ENCODE results near the gene RSPH1.
"Not testable (repeated sequence)": the region's sequence is repeated elsewhere in the genome, so short reads cannot be mapped to it uniquely, and the experiment has no call there.

The RSPH1 gene

DNA sequence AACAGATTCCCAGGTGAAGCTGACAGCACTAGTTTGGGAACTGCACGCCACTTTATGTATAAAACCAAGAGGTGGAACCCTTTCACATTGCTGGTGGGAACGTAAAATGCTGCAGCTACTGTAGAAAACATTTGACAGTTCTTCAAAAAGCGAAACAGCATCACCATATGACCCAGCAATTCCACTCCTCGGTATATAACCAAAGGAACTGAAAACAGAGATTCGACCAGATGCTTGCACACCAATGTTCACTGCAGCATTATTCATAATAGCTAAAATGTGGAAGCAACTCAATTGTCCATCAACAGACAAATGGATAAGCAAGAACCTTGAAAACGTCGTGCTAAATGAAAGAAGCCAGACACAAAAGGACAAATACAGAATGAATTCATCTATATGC is 17.5 kb downstream of the RSPH1 start:
- no peak overlapping the region for H3K4me3 ChIP-seq (ENCODE audit: low read length)
- peaks cover 27% of the 10 kb centered on the region for H3K27me3 ChIP-seq (ENCODE audit: control insufficient read depth, insufficient read depth, low read length)
- no peak overlapping the region for H3K9ac ChIP-seq (ENCODE audit: low read depth, low read length)
- H3K4me1 ChIP-seq (ENCODE audit: control insufficient read depth, insufficient read depth, low read length), result no peaks in the 10 kb centered on the region
- no peaks in the 10 kb centered on the region for H3K36me3 ChIP-seq (ENCODE audit: insufficient read depth, low read length)
- no peak overlapping the region for H3K4me2 ChIP-seq (ENCODE audit: low read length)
- no peaks in the 10 kb centered on the region for H3K9me3 ChIP-seq (replicated peaks; ENCODE audit: low read length)

DNA sequence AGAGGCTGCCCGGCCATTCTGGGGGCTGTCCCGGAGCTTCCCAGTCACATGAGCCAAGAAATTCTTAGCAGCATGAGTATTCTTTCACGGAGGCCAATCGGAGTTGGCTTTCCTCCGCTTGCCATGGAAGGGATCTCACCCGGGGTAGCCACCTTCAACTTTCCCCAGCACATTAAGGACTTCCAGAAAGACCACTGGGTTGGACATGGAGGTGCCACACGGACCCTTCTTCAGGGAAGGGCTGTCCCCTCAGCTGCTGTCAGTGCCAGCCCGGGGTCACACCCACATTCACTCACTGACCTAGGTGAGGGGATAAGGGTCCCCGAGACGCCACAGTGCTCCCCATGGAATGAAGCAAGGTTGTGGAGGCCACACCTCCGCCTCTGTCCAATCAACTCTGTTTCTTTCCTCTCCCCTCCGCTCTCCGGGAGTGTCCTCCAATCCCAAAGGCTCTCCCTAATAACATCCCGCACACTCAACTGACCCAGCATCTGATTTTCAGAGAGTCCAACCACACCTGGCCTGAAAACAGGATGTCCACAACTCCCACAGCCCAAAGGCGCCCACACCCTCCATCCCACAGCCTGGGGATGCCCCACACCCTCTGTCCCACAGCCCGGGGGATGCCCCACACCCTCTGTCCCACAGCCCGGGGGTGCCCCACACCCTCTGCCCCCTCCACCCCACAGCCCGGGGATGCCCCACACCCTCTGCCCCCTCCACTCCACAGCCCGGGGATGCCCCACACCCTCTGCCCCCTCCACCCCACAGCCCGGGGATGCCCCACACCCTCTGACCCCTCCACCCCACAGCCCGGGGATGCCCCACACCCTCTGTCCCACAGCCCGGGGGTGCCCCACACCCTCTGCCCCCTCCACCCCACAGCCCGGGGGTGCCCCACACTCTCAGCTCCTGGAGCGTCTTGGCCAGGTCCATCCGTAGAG is 19.4 kb downstream of the RSPH1 start:
- Histone ChIP-seq H3K9ac (ENCODE audit: low read depth, low read length) (no peak overlapping the region), H3K27me3 (ENCODE audit: control insufficient read depth, insufficient read depth, low read length) (peaks cover 17% of the 10 kb centered on the region), H3K4me2 (ENCODE audit: low read length) (no peak overlapping the region), H3K4me3 (ENCODE audit: low read length) (no peak overlapping the region), H3K36me3 (ENCODE audit: insufficient read depth, low read length) (no peaks in the 10 kb centered on the region), H3K9me3 (replicated peaks; ENCODE audit: low read length) (no peaks in the 10 kb centered on the region), H3K4me1 (ENCODE audit: control insufficient read depth, insufficient read depth, low read length) (no peaks in the 10 kb centered on the region)

DNA sequence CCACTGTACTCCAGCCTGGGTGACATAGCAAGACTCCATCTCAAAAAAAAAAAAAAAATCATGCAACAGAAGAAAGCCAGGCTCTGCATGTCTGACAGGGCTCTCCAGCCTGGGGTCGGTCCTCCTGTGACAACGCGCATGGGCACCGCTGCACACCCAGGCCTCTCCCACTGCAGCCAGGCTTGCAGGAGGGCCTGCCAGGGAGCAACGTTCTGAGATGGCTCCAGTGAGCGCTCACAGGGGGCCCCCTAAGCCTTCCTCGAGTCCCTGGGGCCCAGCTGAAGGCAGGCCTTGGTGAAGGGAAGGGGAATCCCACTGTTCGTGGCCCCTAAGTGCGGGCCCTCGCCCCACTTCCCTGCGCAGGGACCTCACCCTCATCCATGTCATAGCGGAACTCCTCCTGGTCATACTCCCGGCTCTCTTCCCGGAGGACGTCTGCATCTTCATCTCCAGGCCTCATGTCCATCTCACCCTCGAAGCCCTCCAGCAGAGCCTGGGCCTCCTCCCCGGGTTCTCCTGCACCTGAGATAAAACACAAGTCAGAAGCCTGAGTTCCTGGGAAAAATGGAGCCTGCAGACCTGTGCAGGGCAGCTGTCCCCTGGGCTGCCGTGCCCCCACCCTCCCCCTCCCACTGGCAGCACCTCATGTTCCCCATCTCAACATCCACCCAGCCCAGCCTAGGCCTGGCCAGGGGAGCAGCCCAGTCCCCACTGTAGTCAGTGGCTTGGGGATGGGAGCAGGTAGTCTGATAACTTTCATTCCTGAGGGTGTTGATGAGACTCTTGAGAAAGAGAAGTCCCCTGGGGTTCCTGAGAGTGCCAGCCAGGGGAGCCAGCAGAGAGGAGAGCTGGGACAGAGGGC is 20.3 kb downstream of the RSPH1 start:
- Histone ChIP-seq H3K4me2 (ENCODE audit: low read length) (no peak overlapping the region), H3K9me3 (replicated peaks; ENCODE audit: low read length) (no peaks in the 10 kb centered on the region), H3K4me1 (ENCODE audit: control insufficient read depth, insufficient read depth, low read length) (no peaks in the 10 kb centered on the region), H3K27me3 (ENCODE audit: control insufficient read depth, insufficient read depth, low read length) (peaks cover 14% of the 10 kb centered on the region), H3K9ac (ENCODE audit: low read depth, low read length) (no peak overlapping the region), H3K4me3 (ENCODE audit: low read length) (no peak overlapping the region), H3K36me3 (ENCODE audit: insufficient read depth, low read length) (no peaks in the 10 kb centered on the region)

DNA sequence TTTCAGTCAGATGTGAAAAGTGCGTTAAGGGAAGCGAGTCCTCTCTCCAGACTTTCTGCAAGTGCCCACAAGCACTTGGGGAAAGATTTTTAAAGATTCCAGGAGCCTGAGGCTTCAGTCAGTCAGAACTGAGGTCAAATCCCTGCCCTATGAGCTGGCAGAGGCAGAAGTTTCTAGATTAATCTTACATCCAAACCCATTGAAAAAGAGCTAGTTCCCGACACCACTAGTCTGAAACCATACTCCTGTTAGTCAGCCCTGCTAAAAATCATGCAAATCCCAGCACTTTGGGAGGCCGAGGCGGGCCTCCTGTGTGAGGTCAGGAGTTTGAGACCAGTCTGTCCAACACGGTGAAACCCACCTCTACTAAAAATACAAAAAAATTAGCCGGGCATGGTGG is 21.0 kb downstream of the RSPH1 start:
- Histone ChIP-seq H3K36me3 (ENCODE audit: insufficient read depth, low read length) (no peaks in the 10 kb centered on the region), H3K4me2 (ENCODE audit: low read length) (no peak overlapping the region), H3K9me3 (replicated peaks; ENCODE audit: low read length) (no peaks in the 10 kb centered on the region), H3K27me3 (ENCODE audit: control insufficient read depth, insufficient read depth, low read length) (peaks cover 12% of the 10 kb centered on the region), H3K9ac (ENCODE audit: low read depth, low read length) (no peak overlapping the region), H3K4me1 (ENCODE audit: control insufficient read depth, insufficient read depth, low read length) (no peaks in the 10 kb centered on the region), H3K4me3 (ENCODE audit: low read length) (no peak overlapping the region)

GRCh38 chr21:42474043-42474831 is 21.8 kb downstream of the RSPH1 start:
- Histone ChIP-seq H3K4me1 (ENCODE audit: control insufficient read depth, insufficient read depth, low read length) (no peaks in the 10 kb centered on the region), H3K36me3 (ENCODE audit: insufficient read depth, low read length) (no peaks in the 10 kb centered on the region), H3K9ac (ENCODE audit: low read depth, low read length) (no peak overlapping the region), H3K4me3 (ENCODE audit: low read length) (no peak overlapping the region), H3K27me3 (ENCODE audit: control insufficient read depth, insufficient read depth, low read length) (peaks cover 15% of the 10 kb centered on the region), H3K9me3 (replicated peaks; ENCODE audit: low read length) (no peaks in the 10 kb centered on the region), H3K4me2 (ENCODE audit: low read length) (no peak overlapping the region)

- Histone ChIP-seq H3K27me3 (ENCODE audit: control insufficient read depth, insufficient read depth, low read length) (peaks cover 18% of the 10 kb centered on the region), H3K4me3 (ENCODE audit: low read length) (no peak overlapping the region), H3K4me2 (ENCODE audit: low read length) (no peak overlapping the region), H3K36me3 (ENCODE audit: insufficient read depth, low read length) (no peaks in the 10 kb centered on the region), H3K4me1 (ENCODE audit: control insufficient read depth, insufficient read depth, low read length) (no peaks in the 10 kb centered on the region), H3K9ac (ENCODE audit: low read depth, low read length) (no peak overlapping the region), H3K9me3 (replicated peaks; ENCODE audit: low read length) (no peaks in the 10 kb centered on the region)
These were observed 22.5 kb downstream of the RSPH1 start for GRCh38 chr21:42473498-42474042.

DNA sequence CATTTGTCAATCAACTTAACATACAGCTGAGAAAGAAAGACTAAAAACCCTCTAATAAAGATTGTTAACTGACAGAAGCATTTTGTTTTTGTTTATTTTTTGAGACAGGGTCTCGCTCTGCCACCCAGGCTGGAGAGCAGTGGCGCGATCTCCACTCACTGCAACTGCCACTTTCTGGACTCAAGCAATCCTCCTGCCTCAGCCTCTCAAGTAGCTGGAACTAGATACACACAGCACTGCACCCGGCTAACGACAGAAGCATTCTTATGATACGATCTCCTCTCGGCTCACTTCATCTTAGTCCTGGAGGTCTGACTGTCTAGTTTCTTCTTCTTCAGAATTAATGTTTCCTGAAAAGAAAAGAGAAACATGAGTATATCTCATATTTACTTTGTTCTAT is 23.5 kb downstream of the RSPH1 start:
- H3K4me2 ChIP-seq (ENCODE audit: low read length), result no peak overlapping the region
- peaks cover 19% of the 10 kb centered on the region for H3K27me3 ChIP-seq (ENCODE audit: control insufficient read depth, insufficient read depth, low read length)
- H3K4me3 ChIP-seq (ENCODE audit: low read length), result no peak overlapping the region
- H3K9ac ChIP-seq (ENCODE audit: low read depth, low read length), result no peak overlapping the region
- no peaks in the 10 kb centered on the region for H3K9me3 ChIP-seq (replicated peaks; ENCODE audit: low read length)
- no peaks in the 10 kb centered on the region for H3K4me1 ChIP-seq (ENCODE audit: control insufficient read depth, insufficient read depth, low read length)
- no peaks in the 10 kb centered on the region for H3K36me3 ChIP-seq (ENCODE audit: insufficient read depth, low read length)

DNA sequence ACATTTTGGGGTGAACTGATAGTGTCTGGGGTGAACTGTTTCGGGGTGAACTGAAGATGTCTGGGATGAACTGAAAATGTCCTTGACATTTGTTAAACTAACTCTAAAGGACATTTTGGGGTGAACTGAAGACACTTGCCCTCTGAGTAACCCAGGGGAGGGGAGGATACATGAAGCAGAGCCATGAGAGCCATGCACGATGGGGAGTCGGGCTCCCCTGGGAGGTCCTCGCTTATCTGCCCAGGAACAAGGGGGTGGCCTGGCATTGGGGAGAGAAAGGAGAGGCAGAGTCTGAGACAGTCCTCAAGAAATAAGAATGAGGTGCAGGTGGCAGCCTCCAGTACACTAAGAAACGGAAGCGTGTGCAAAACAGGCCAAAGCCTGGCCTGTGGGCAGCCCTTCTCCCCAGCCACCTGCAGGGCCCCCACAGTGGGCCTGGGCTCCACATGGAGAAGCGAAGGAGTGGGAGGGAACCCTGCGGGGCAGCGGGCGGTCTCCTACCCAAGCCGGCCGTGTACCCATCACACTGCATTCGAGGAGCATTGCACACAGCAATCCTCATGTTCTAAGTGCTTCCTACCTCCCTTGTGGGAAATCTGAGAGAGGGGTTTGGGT is 24.2 kb downstream of the RSPH1 start:
- Histone ChIP-seq H3K4me3 (ENCODE audit: low read length) (no peak overlapping the region), H3K4me1 (ENCODE audit: control insufficient read depth, insufficient read depth, low read length) (no peaks in the 10 kb centered on the region), H3K4me2 (ENCODE audit: low read length) (no peak overlapping the region), H3K27me3 (ENCODE audit: control insufficient read depth, insufficient read depth, low read length) (peaks cover 26% of the 10 kb centered on the region), H3K9me3 (replicated peaks; ENCODE audit: low read length) (no peaks in the 10 kb centered on the region), H3K9ac (ENCODE audit: low read depth, low read length) (no peak overlapping the region), H3K36me3 (ENCODE audit: insufficient read depth, low read length) (no peaks in the 10 kb centered on the region)

GRCh38 chr21:42471206-42471605 is 24.8 kb downstream of the RSPH1 start:
- H3K36me3 ChIP-seq (ENCODE audit: insufficient read depth, low read length), result no peaks in the 10 kb centered on the region
- H3K4me2 ChIP-seq (ENCODE audit: low read length), result no peak overlapping the region
- H3K27me3 ChIP-seq (ENCODE audit: control insufficient read depth, insufficient read depth, low read length), result peaks cover 30% of the 10 kb centered on the region
- H3K4me1 ChIP-seq (ENCODE audit: control insufficient read depth, insufficient read depth, low read length), result no peaks in the 10 kb centered on the region
- H3K9me3 ChIP-seq (replicated peaks; ENCODE audit: low read length), result no peaks in the 10 kb centered on the region
- no peak overlapping the region for H3K9ac ChIP-seq (ENCODE audit: low read depth, low read length)
- H3K4me3 ChIP-seq (ENCODE audit: low read length), result no peak overlapping the region

- H3K4me1 ChIP-seq (ENCODE audit: control insufficient read depth, insufficient read depth, low read length); H3K9me3 ChIP-seq (replicated peaks; ENCODE audit: low read length); H3K9ac ChIP-seq (ENCODE audit: low read depth, low read length); H3K4me3 ChIP-seq (ENCODE audit: low read length); H3K4me2 ChIP-seq (ENCODE audit: low read length); H3K36me3 ChIP-seq (ENCODE audit: insufficient read depth, low read length): not testable (repeated sequence)
- H3K27me3 ChIP-seq (ENCODE audit: control insufficient read depth, insufficient read depth, low read length), result peaks cover 33% of the 10 kb centered on the region
These were observed 26.3 kb downstream of the RSPH1 start for GRCh38 chr21:42469726-42470125.

Measured in skeletal muscle satellite cell (primary cell).